ENCODE results near the gene PKM.

The PKM gene

GRCh38 chr15:72200395-72201237, 30.4 kb downstream of the PKM start:
- no peak for DNase-seq (ENCODE audit: low spot score)

GRCh38 chr15:72199721-72200212, 31.2 kb downstream of the PKM start:
- peak; percentile 83 for DNase-seq (ENCODE audit: low spot score)

- no peak for DNase-seq (ENCODE audit: low spot score)
Observed at GRCh38 chr15:72199205-72199515, 31.8 kb downstream of the PKM start.

- no peak for DNase-seq (ENCODE audit: low spot score)
Observed at GRCh38 chr15:72198356-72199204, 32.4 kb downstream of the PKM start.

GRCh38 chr15:72197460-72198355, 33.3 kb downstream of the PKM start, which contains the start of gene GRAMD2A:
GRAMD2A (minus strand) TSS chr15:72197787.
- peak; percentile 86 for DNase-seq (ENCODE audit: low spot score)

GRCh38 chr15:72197041-72197459, 33.9 kb downstream of the PKM start:
- DNase-seq (ENCODE audit: low spot score), result peak; percentile 51

GRCh38 chr15:72196409-72197040, 34.5 kb downstream of the PKM start:
- peak; percentile 41 for DNase-seq (ENCODE audit: low spot score)

GRCh38 chr15:72195101-72195511, 35.9 kb downstream of the PKM start:
- DNase-seq (ENCODE audit: low spot score), result no peak

GRCh38 chr15:72193836-72194396, 37.1 kb downstream of the PKM start:
- DNase-seq (ENCODE audit: low spot score), result peak; percentile 30

GRCh38 chr15:72192416-72192815, 38.6 kb downstream of the PKM start:
- DNase-seq (ENCODE audit: low spot score), result no peak

GRCh38 chr15:72189250-72189902, 41.6 kb downstream of the PKM start:
- no peak for DNase-seq (ENCODE audit: low spot score)

- peak; percentile 72 for DNase-seq (ENCODE audit: low spot score)
Observed at GRCh38 chr15:72184165-72184811, 46.7 kb downstream of the PKM start.

GRCh38 chr15:72183781-72184164, 47.2 kb downstream of the PKM start:
- no peak for DNase-seq (ENCODE audit: low spot score)

GRCh38 chr15:72182673-72183072, 48.3 kb downstream of the PKM start:
- no peak for DNase-seq (ENCODE audit: low spot score)

- DNase-seq (ENCODE audit: low spot score), result no peak
Observed at GRCh38 chr15:72182244-72182643, 48.7 kb downstream of the PKM start.

GRCh38 chr15:72180761-72181324, 50.1 kb downstream of the PKM start:
- no peak for DNase-seq (ENCODE audit: low spot score)

- DNase-seq (ENCODE audit: low spot score), result no peak
Observed at GRCh38 chr15:72179950-72180581, 50.9 kb downstream of the PKM start.

- DNase-seq (ENCODE audit: low spot score), result no peak
Observed at GRCh38 chr15:72178976-72179585, 51.9 kb downstream of the PKM start.

- DNase-seq (ENCODE audit: low spot score), result no peak
Observed at GRCh38 chr15:72176743-72177142, 54.2 kb downstream of the PKM start.
